Type B pancreatic cell (in vitro differentiated cells): Measurements from ENCODE around the gene ARL3. TPM values are rescaled to one million over a fixed set of nuclear protein-coding genes. Genes with fewer than 3 reads are reported as not detected.
A peak's percentile ranks its signal among the peaks of the same experiment; 100 is the strongest.

Experiments used
- DNase-seq: peaks from one replicate; pipeline ENCODE4 v3.0.0; 2021; ENCODE audit warnings: mixed read lengths; ENCODE audit not compliant: unreplicated experiment; ENCODE audit errors: extremely low spot score
- H3K27ac Mint-ChIP-seq: 2 replicates; pipeline ENCODE4 v1.8.0; 2021; ENCODE audit warnings: mild to moderate bottlenecking, mixed read lengths
- H3K27me3 Mint-ChIP-seq: 2 replicates; pipeline ENCODE4 v1.8.0; 2021; ENCODE audit warnings: mixed read lengths
- H3K36me3 Mint-ChIP-seq: 2 replicates; pipeline ENCODE4 v1.8.0; 2021; ENCODE audit warnings: mixed read lengths
- H3K4me1 Mint-ChIP-seq: one replicate; pipeline ENCODE4 v1.8.0; 2021; ENCODE audit warnings: mixed read lengths; ENCODE audit not compliant: unreplicated experiment
- H3K4me3 Mint-ChIP-seq: 2 replicates; pipeline ENCODE4 v1.8.0; 2021; ENCODE audit warnings: mild to moderate bottlenecking, mixed read lengths
- H3K9me3 Mint-ChIP-seq: 2 replicates; pipeline ENCODE4 v1.8.0; 2021; ENCODE audit warnings: mixed read lengths
- CTCF ChIP-seq: fragments of 200-600 bp; sonication (generic); conservative IDR thresholded peaks from 2 replicates; pipeline ENCODE4 v1.5.0; 2021; ENCODE audit warnings: antibody characterized with exemption, mild to moderate bottlenecking
- total RNA-seq: library from RNA; stranded (reverse); gene quantifications from 2 replicates; pipeline ENCODE4 v1.2.1, GENCODE V29; 2021; ENCODE audit warnings: low replicate concordance

The ARL3 gene
- total RNA-seq, 1 donor from 2014 or later: 15.8 TPM

- no peak for DNase-seq
- Mint-ChIP-seq H3K4me1 (peaks cover 37% of the 10 kb centered on the region), H3K36me3 (no peaks in the 10 kb centered on the region), H3K9me3 (no peaks in the 10 kb centered on the region), H3K27ac (peak overlapping the region; percentile 93), H3K4me3 (peak overlapping the region; percentile 70), H3K27me3 (no peaks in the 10 kb centered on the region)
- TF ChIP-seq CTCF: no peak
Measured at GRCh38 chr10:102634686-102635085, 79.5 kb downstream of the ARL3 start.

GRCh38 chr10:102633848-102634247 is 80.3 kb downstream of the ARL3 start:
- no peak for DNase-seq
- H3K27me3 Mint-ChIP-seq: no peaks in the 10 kb centered on the region
- peaks cover 39% of the 10 kb centered on the region for H3K4me1 Mint-ChIP-seq
- no peaks in the 10 kb centered on the region for H3K9me3 Mint-ChIP-seq
- H3K27ac Mint-ChIP-seq: peak overlapping the region; percentile 93
- TF ChIP-seq CTCF: no peak
- H3K36me3 Mint-ChIP-seq: no peaks in the 10 kb centered on the region
- no peak overlapping the region for H3K4me3 Mint-ChIP-seq

- H3K27me3 Mint-ChIP-seq: no peaks in the 10 kb centered on the region
- TF ChIP-seq CTCF: no peak
- DNase-seq: no peak
Measured at GRCh38 chr10:102633287-102633686, 80.9 kb downstream of the ARL3 start.

GRCh38 chr10:102632394-102633111 is 81.6 kb downstream of the ARL3 start:
- peak overlapping the region; percentile 52 for H3K4me3 Mint-ChIP-seq
- H3K4me1 Mint-ChIP-seq: peaks cover 46% of the 10 kb centered on the region
- H3K27me3 Mint-ChIP-seq: no peaks in the 10 kb centered on the region
- H3K36me3 Mint-ChIP-seq: no peaks in the 10 kb centered on the region
- peak overlapping the region; percentile 76 for H3K27ac Mint-ChIP-seq
- no peak for DNase-seq
- no peaks in the 10 kb centered on the region for H3K9me3 Mint-ChIP-seq
- no peak for TF ChIP-seq CTCF

More at GRCh38 chr10:102633287-102633686, 80.9 kb downstream of the ARL3 start:
- Mint-ChIP-seq H3K4me3 (no peak overlapping the region), H3K27ac (peak overlapping the region; percentile 76), H3K4me1 (peaks cover 39% of the 10 kb centered on the region), H3K9me3 (no peaks in the 10 kb centered on the region), H3K36me3 (no peaks in the 10 kb centered on the region)

- Mint-ChIP-seq H3K4me3 (no peak overlapping the region), H3K9me3 (no peaks in the 10 kb centered on the region), H3K27ac (no peak overlapping the region), H3K27me3 (no peaks in the 10 kb centered on the region), H3K36me3 (peaks cover 5% of the 10 kb centered on the region), H3K4me1 (peaks cover 54% of the 10 kb centered on the region)
- no peak for TF ChIP-seq CTCF
- DNase-seq: no peak
Measured at GRCh38 chr10:102631525-102632393, 82.4 kb downstream of the ARL3 start.
